ENCODE data around the gene UBE2E2.

UBE2E2 gene

DNA sequence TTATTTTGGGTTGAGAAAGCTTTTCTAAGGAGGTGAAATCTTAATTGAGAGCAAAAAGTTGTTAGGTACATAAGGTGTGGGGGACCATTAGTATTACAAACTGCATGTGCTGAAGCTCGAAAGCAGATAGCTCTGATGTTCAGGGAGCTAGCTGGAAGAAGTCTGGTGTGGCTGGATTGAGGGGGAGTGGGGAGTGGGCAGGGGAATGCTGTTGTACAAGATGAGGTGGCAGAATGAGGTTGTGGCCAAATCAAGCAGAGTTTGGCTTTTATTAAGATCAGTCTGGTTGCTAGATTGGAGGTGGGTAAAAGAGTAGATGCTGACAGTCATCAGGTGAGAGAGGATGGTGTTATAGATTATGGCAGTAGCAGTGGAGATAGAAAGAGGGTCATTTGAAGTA lies 32.1 kb downstream of the UBE2E2 start:
- H3K4me2 ChIP-seq (ENCODE audit: low read length), result no peak overlapping the region
- no peaks in the 10 kb centered on the region for H3K9me3 ChIP-seq (ENCODE audit: control insufficient read depth, insufficient read depth, low read length)
- H4K20me1 ChIP-seq (ENCODE audit: control insufficient read depth, insufficient read depth, low read depth, low read length), result no peaks in the 10 kb centered on the region
- no peaks in the 10 kb centered on the region for H3F3A ChIP-seq (ENCODE audit: control insufficient read depth, insufficient read depth)
- TF ChIP-seq EZH2phosphoT487 (IDR thresholded peaks at IDR 0.05; ENCODE audit: borderline replicate concordance, low read length), result no peak
- TF ChIP-seq CTCF (IDR thresholded peaks at IDR 0.05; ENCODE audit: low read depth, low read length, poor library complexity, severe bottlenecking), result no peak
- H3K27ac ChIP-seq (ENCODE audit: low read depth, low read length), result no peak overlapping the region
- H3K9me2 ChIP-seq (replicated peaks; ENCODE audit: control insufficient read depth, low read length), result no peaks in the 10 kb centered on the region
- peaks cover 65% of the 10 kb centered on the region for H3K79me2 ChIP-seq (ENCODE audit: control insufficient read depth, low read length)
- no peaks in the 10 kb centered on the region for H3K27me3 ChIP-seq (ENCODE audit: control insufficient read depth, low read length)
- no peak overlapping the region for H3K4me3 ChIP-seq (ENCODE audit: low read length)
- peaks cover 4% of the 10 kb centered on the region; the same call in 1 of the 2 replicates for H3K4me1 ChIP-seq (ENCODE audit: control insufficient read depth, low read length)
- no peaks in the 10 kb centered on the region for H3K36me3 ChIP-seq (ENCODE audit: control insufficient read depth, low read length)

DNA sequence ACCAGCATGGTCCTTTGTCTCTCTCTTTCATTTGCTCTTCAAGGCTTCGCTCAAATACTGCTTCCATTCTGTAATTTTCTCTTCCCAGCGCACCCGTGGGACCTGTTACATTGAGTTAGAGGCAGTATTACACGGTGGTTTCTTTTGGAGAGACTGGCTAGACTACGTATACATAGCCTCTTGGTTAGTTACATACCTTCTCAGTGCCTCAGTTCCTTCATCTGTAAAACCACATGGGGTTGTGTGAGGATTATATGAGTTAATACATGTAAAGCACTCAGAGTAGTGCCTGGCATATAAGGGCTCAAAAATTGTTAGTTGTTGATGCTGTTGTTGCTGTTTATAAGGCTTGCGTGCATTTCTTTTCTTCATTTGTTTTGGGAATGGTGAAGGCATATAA lies 33.8 kb downstream of the UBE2E2 start:
- Histone ChIP-seq H4K20me1 (ENCODE audit: control insufficient read depth, insufficient read depth, low read depth, low read length) (no peaks in the 10 kb centered on the region), H3K27me3 (ENCODE audit: control insufficient read depth, low read length) (no peaks in the 10 kb centered on the region), H3K9me2 (replicated peaks; ENCODE audit: control insufficient read depth, low read length) (no peaks in the 10 kb centered on the region), H3K4me3 (ENCODE audit: low read length) (no peak overlapping the region), H3F3A (ENCODE audit: control insufficient read depth, insufficient read depth) (no peaks in the 10 kb centered on the region), H3K27ac (ENCODE audit: low read depth, low read length) (no peak overlapping the region), H3K4me2 (ENCODE audit: low read length) (no peak overlapping the region), H3K79me2 (ENCODE audit: control insufficient read depth, low read length) (peaks cover 66% of the 10 kb centered on the region), H3K9me3 (ENCODE audit: control insufficient read depth, insufficient read depth, low read length) (no peaks in the 10 kb centered on the region), H3K4me1 (ENCODE audit: control insufficient read depth, low read length) (peaks cover 4% of the 10 kb centered on the region; the same call in 1 of the 2 replicates), H3K36me3 (ENCODE audit: control insufficient read depth, low read length) (no peaks in the 10 kb centered on the region)
- TF ChIP-seq CTCF (IDR thresholded peaks at IDR 0.05; ENCODE audit: low read depth, low read length, poor library complexity, severe bottlenecking) (no peak), EZH2phosphoT487 (IDR thresholded peaks at IDR 0.05; ENCODE audit: borderline replicate concordance, low read length) (no peak)

GRCh38 chr3:23238156-23238555 lies 35.0 kb downstream of the UBE2E2 start:
- Histone ChIP-seq H3K36me3 (ENCODE audit: control insufficient read depth, low read length) (no peaks in the 10 kb centered on the region), H3K9me3 (ENCODE audit: control insufficient read depth, insufficient read depth, low read length) (no peaks in the 10 kb centered on the region), H3K4me1 (ENCODE audit: control insufficient read depth, low read length) (peaks cover under 1% of the 10 kb centered on the region; the same call in 1 of the 2 replicates), H3K9me2 (replicated peaks; ENCODE audit: control insufficient read depth, low read length) (no peaks in the 10 kb centered on the region), H3K27ac (ENCODE audit: low read depth, low read length) (no peak overlapping the region), H3F3A (ENCODE audit: control insufficient read depth, insufficient read depth) (no peaks in the 10 kb centered on the region), H3K4me2 (ENCODE audit: low read length) (no peak overlapping the region), H4K20me1 (ENCODE audit: control insufficient read depth, insufficient read depth, low read depth, low read length) (no peaks in the 10 kb centered on the region), H3K4me3 (ENCODE audit: low read length) (no peak overlapping the region), H3K27me3 (ENCODE audit: control insufficient read depth, low read length) (no peaks in the 10 kb centered on the region), H3K79me2 (ENCODE audit: control insufficient read depth, low read length) (peaks cover 65% of the 10 kb centered on the region)
- TF ChIP-seq EZH2phosphoT487 (IDR thresholded peaks at IDR 0.05; ENCODE audit: borderline replicate concordance, low read length) (no peak), CTCF (IDR thresholded peaks at IDR 0.05; ENCODE audit: low read depth, low read length, poor library complexity, severe bottlenecking) (no peak)
